HCT116 (cell line): Measurements from ENCODE around the gene AWAT2. TPM values are rescaled to one million over a fixed set of nuclear protein-coding genes. Genes with fewer than 3 reads are reported as not detected.

Source experiments
- ATAC-seq: fragments of 200-7000 bp; cut with Tn5 transposase; 2 replicates; pipeline ENCODE4 v1.9.1; 2020; ENCODE audit warnings: mild to moderate bottlenecking, moderate library complexity
- BruUV-seq: library from RNA; stranded (reverse); fragments of 400-500 nt; replicated peaks from 2 replicates; lab custom pipeline; 2021; lab: Mats Ljungman, UMichigan
- CTCF ChIA-PET: fragments of 300-600 bp; sonication (Branson Sonifier 250); formaldehyde crosslinking; loops from one replicate; lab custom pipeline; 2021; ENCODE audit warnings: antibody characterized with exemption; lab: Charles Lee
- POLR2A ChIA-PET: fragments of 300-600, 350-600 bp; sonication (Branson Sonifier 250); formaldehyde crosslinking; loops from one replicate; lab custom pipeline; 2021; ENCODE audit warnings: antibody characterized with exemption; lab: Charles Lee
- RAD21 ChIA-PET, 2 experiments: fragments of 300-600 bp; sonication (Branson Sonifier 250); formaldehyde crosslinking; loops; one replicate each; lab custom pipeline; 2023; ENCODE audit warnings: low total read pairs in 2 of 2; ENCODE audit not compliant: uncharacterized antibody in 2 of 2, unreplicated experiment in 2 of 2, low non-redundant PET in 1 of 2; lab: Charles Lee
- DNase-seq: peaks from one replicate; pipeline ENCODE4 v3.0.0-alpha.2; 2010; ENCODE audit warnings: low read depth, low spot score
- H2AFZ ChIP-seq: fragments of 200-600 bp; shearing (Covaris generic), sonication (generic); 2 replicates; pipeline ENCODE4 v1.6.1; 2017; ENCODE audit warnings: low read depth, mixed run types, mixed read lengths, antibody characterized with exemption, low read length; ENCODE audit not compliant: poor library complexity, severe bottlenecking
- H3K27ac ChIP-seq: 2 replicates; pipeline ENCODE4 v1.5.1; 2012; ENCODE audit warnings: low read depth, low read length
- H3K27me3 ChIP-seq: fragments of 200-600 bp; sonication (generic); 2 replicates; pipeline ENCODE4 v1.6.1; 2016; ENCODE audit warnings: mixed run types, low read length, mixed read lengths; ENCODE audit not compliant: insufficient read depth
- H3K36me3 ChIP-seq, 2 experiments: fragments of 200-500 bp in 1 of 2; fragments of 200-600 bp in 1 of 2; sonication (Bioruptor generic) in 1 of 2; sonication (generic) in 1 of 2; 2 replicates each; pipeline versions ENCODE4 v1.5.1 to v1.6.1; 2014 to 2016; ENCODE audit warnings: low read length in 2 of 2, inconsistent platforms in 1 of 2, mixed read lengths in 1 of 2, mixed run types in 1 of 2; ENCODE audit not compliant: insufficient read depth in 2 of 2, control insufficient read depth in 1 of 2
- H3K4me1 ChIP-seq, 2 experiments: fragments of 200-600 bp in 1 of 2; sonication (generic) in 1 of 2; 2 replicates each; pipeline versions ENCODE4 v1.5.1 to v1.6.1; 2012 to 2017; ENCODE audit warnings: low read length in 2 of 2, inconsistent platforms in 1 of 2, mild to moderate bottlenecking in 1 of 2, mixed read lengths in 1 of 2, mixed run types in 1 of 2, moderate library complexity in 1 of 2; ENCODE audit not compliant: insufficient read depth in 2 of 2, control insufficient read depth in 1 of 2
- H3K4me2 ChIP-seq: fragments of 200-600 bp; sonication (generic); 2 replicates; pipeline ENCODE4 v1.6.1; 2017; ENCODE audit warnings: mixed run types, low read length, mixed read lengths
- H3K4me3 ChIP-seq, 2 experiments: fragments of 200-600 bp in 1 of 2; sonication (generic) in 1 of 2; replicated peaks in 1 of 2; 2 replicates each; pipeline ENCODE4 v1.5.1; 2011 to 2016; ENCODE audit warnings: low read length in 2 of 2, control low read depth in 1 of 2, low read depth in 1 of 2, mild to moderate bottlenecking in 1 of 2, mixed read lengths in 1 of 2, mixed run types in 1 of 2
- H3K79me2 ChIP-seq: fragments of 200-600 bp; sonication (generic); 2 replicates; pipeline ENCODE4 v1.6.1; 2017; ENCODE audit warnings: mild to moderate bottlenecking, mixed run types, low read length, moderate library complexity, mixed read lengths; ENCODE audit not compliant: insufficient read depth
- H3K9ac ChIP-seq: fragments of 200-600 bp; sonication (generic); 2 replicates; pipeline ENCODE4 v1.6.1; 2016; ENCODE audit warnings: low read length, mixed read lengths
- H3K9me2 ChIP-seq: fragments of 200-600 bp; sonication (generic), shearing (Covaris generic); 2 replicates; pipeline ENCODE4 v1.6.1; 2017; ENCODE audit warnings: mixed run types, mild to moderate bottlenecking, moderate library complexity; ENCODE audit not compliant: insufficient read depth
- H3K9me3 ChIP-seq, 2 experiments: fragments of 200-500 bp in 1 of 2; fragments of 200-600 bp in 1 of 2; sonication (Bioruptor generic) in 1 of 2; sonication (generic) in 1 of 2; 2 replicates each; pipeline ENCODE4 v1.6.1; 2014 to 2017; ENCODE audit warnings: low read length in 2 of 2, mixed read lengths in 2 of 2, inconsistent platforms in 1 of 2, low read depth in 1 of 2, mild to moderate bottlenecking in 1 of 2, mixed run types in 1 of 2, moderate library complexity in 1 of 2; ENCODE audit not compliant: control insufficient read depth in 1 of 2, insufficient read depth in 1 of 2
- H4K20me1 ChIP-seq: fragments of 200-600 bp; sonication (generic), shearing (Covaris generic); 2 replicates; pipeline ENCODE4 v1.6.1; 2017; ENCODE audit warnings: mixed run types, mild to moderate bottlenecking, moderate library complexity; ENCODE audit not compliant: insufficient read depth
- ATF3 ChIP-seq: IDR thresholded peaks from 2 replicates; pipeline ENCODE4 v1.6.1; 2012
- CEBPB ChIP-seq: IDR thresholded peaks from 2 replicates; pipeline ENCODE4 v1.6.1; 2012; ENCODE audit warnings: low read depth
- EGR1 ChIP-seq: IDR thresholded peaks from 2 replicates; pipeline ENCODE4 v1.6.1; 2012; ENCODE audit warnings: low read depth
- EZH2 ChIP-seq: fragments of 200-600 bp; sonication (generic); IDR thresholded peaks from 2 replicates; pipeline ENCODE4 v1.6.1; 2017; ENCODE audit warnings: antibody characterized with exemption, mixed run types
- EZH2phosphoT487 ChIP-seq: fragments of 200-600 bp; IDR thresholded peaks from 2 replicates; pipeline ENCODE4 v1.6.1; 2018; ENCODE audit warnings: antibody characterized with exemption, borderline replicate concordance
- FOSL1 ChIP-seq: IDR thresholded peaks from 2 replicates; pipeline ENCODE4 v1.6.1; 2012; ENCODE audit warnings: low read depth
- JUND ChIP-seq: IDR thresholded peaks from 2 replicates; pipeline ENCODE4 v1.6.1; 2012
- MAX ChIP-seq: IDR thresholded peaks from 2 replicates; pipeline ENCODE4 v1.6.1; 2012
- POLR2A ChIP-seq: IDR thresholded peaks from 2 replicates; pipeline ENCODE4 v1.7.0; 2011; ENCODE audit warnings: borderline replicate concordance; ENCODE audit not compliant: insufficient read depth, insufficient read length; ENCODE audit errors: extremely low read depth
- POLR2AphosphoS5 ChIP-seq: IDR thresholded peaks from 2 replicates; pipeline ENCODE4 v1.6.1; 2011; ENCODE audit warnings: mild to moderate bottlenecking, low read depth, low read length, moderate library complexity
- RAD21 ChIP-seq: IDR thresholded peaks from 2 replicates; pipeline ENCODE4 v1.6.1; 2012; ENCODE audit warnings: low read depth, mild to moderate bottlenecking
- REST ChIP-seq: IDR thresholded peaks from 2 replicates; pipeline ENCODE4 v1.6.1; 2012; ENCODE audit warnings: low read depth
- SP1 ChIP-seq: IDR thresholded peaks from 2 replicates; pipeline ENCODE4 v1.6.1; 2012; ENCODE audit warnings: low read depth
- SRF ChIP-seq: IDR thresholded peaks from 2 replicates; pipeline ENCODE4 v1.6.1; 2012; ENCODE audit warnings: low read depth
- TCF7L2 ChIP-seq: IDR thresholded peaks from 2 replicates; pipeline ENCODE4 v1.7.0; 2011; ENCODE audit warnings: borderline replicate concordance, inconsistent platforms; ENCODE audit not compliant: insufficient read depth, insufficient read length; ENCODE audit errors: extremely low read depth
- ZBTB33 ChIP-seq: IDR thresholded peaks from 2 replicates; pipeline ENCODE4 v1.6.1; 2011; ENCODE audit warnings: mild to moderate bottlenecking, low read length, moderate library complexity; ENCODE audit not compliant: insufficient replicate concordance; ENCODE audit errors: extremely low read depth
- ZFX ChIP-seq: fragments of 450-650 bp; IDR thresholded peaks from 2 replicates; pipeline ENCODE4 v1.6.1; 2017
- ZNF274 ChIP-seq: fragments of 200-500 bp; sonication (Bioruptor generic); IDR thresholded peaks from 2 replicates; pipeline ENCODE4 v1.6.1; 2014; ENCODE audit warnings: mild to moderate bottlenecking, low read depth, low read length, inconsistent platforms
- intact Hi-C: fragments of 100-400 bp; cut with micrococcal nuclease; formaldehyde crosslinking; loops from 2 replicates; pipeline ENCODE4 v1.10.0; 2022
- total RNA-seq: library from RNA; stranded (reverse); gene quantifications from one replicate; pipeline ENCODE4 v1.2.1, GENCODE V29; 2021; ENCODE audit not compliant: unreplicated experiment

AWAT2 gene
- total RNA-seq, 1 experiment from 2014 or later, result not detected

- POLR2A ChIA-PET, result no interaction called here
- TF ChIP-seq RAD21 (no peak), EZH2 (no peak), ZNF274 (no peak), CEBPB (no peak), TCF7L2 (no peak), ATF3 (no peak), EGR1 (no peak), SP1 (no peak), JUND (no peak), FOSL1 (no peak), ZFX (no peak), SRF (no peak), EZH2phosphoT487 (no peak), MAX (no peak), POLR2AphosphoS5 (no peak), REST (no peak), POLR2A (no peak), ZBTB33 (no peak)
Measured at GRCh38 chrX:70066646-70067045, 16.9 kb upstream of the AWAT2 start.

More at GRCh38 chrX:70066646-70067045, 16.9 kb upstream of the AWAT2 start:
- ChIA-PET RAD21 (no interaction called here), CTCF (no interaction called here)
- Histone ChIP-seq H3K9me2 (no peaks in the 10 kb centered on the region), H3K4me2 (no peak overlapping the region), H3K4me3 (no peak overlapping the region), H3K9me3 (no peaks in the 10 kb centered on the region), H3K79me2 (no peaks in the 10 kb centered on the region), H3K36me3 (no peaks in the 10 kb centered on the region), H3K4me1 (no peaks in the 10 kb centered on the region), H2AFZ (no peak overlapping the region), H3K9ac (no peak overlapping the region), H3K27me3 (no peaks in the 10 kb centered on the region), H3K27ac (no peak overlapping the region), H4K20me1 (no peaks in the 10 kb centered on the region)
- BruUV-seq, result no TSS peak
- DNase-seq (no peak), ATAC-seq (no peak)
- intact Hi-C loops, result no loop called here
